ENCODE results near the gene VPS35L. TPM values are rescaled to one million over a fixed set of nuclear protein-coding genes. Genes with fewer than 3 reads are reported as not detected.
"Not testable (repeated sequence)": the region's sequence is repeated elsewhere in the genome, so short reads cannot be mapped to it uniquely, and the experiment has no call there.

The VPS35L gene
- total RNA-seq, 1 experiment from 2014 or later = 20.8 TPM

DNA sequence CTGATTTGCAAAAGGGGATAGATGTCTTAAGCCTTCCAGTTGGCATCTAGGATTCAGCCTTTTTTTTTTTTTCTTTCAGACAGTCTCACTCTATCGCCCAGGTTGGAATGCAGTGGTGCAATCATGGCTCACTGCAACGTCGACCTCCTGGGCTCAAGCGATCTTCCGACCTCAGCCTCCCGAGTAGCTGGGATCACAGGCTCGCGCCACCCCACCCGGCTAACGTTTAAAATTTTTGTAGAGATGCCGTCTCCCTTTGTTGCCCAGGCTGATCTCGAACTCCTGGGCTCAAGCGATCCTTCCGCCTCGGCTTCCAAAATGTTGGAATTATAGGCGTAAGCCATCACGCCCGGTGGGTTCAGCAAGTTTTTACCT, 32.3 kb upstream of the VPS35L start:
- DNase-seq = no peak
- Histone ChIP-seq H3K4me1 (no peaks in the 10 kb centered on the region), H3K27ac (peak overlapping the region; percentile 67; the same call in 1 of the 2 replicates), H3K4me3 (peak overlapping the region; percentile 89), H3K36me3 (peaks cover 4% of the 10 kb centered on the region), H3K27me3 (no peaks in the 10 kb centered on the region), H3K9me3 (replicated peaks) (no peaks in the 10 kb centered on the region)

DNA sequence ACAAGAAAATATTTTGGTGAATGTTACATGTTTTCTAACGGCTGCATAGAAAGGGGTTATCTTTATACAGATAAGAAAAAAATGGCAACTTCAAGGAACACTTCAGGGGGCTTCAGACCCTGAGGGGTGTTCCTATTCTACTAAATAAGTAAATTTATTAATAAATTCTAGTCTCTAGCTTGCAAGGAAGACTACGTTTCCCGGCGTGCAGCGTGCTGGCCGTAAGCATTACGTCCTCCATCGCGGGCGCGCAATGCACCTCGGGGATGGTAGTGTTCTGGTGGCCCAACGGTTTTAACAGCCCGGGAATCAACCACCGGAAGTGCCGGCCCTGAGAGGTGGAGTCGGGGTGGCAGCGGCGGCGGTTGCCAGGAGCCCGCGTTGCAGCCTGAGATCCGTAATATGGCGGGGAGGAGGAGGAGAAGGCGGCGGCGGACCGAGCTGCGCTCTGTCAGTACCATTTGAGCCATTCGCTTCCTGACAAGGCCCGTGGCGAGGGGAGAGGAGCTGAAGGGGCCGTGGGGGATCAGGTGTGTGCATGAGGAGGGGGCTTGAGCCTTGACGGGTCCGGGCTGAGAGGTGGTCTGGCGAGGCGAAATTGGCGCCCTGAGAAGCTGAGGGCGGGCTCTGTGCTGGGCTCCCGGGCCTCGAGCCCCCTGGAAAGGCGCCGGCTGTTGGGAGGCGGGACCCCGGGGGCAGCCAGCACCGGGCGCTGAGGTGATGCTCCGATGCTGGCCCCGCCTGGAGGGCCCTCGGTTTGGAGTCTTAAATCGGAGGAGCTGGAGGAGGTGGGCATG, 31.7 kb upstream of the VPS35L start, which contains the start of gene CCP110:
CCP110 (plus strand) TSS at position 384 of the 797 bp plus-strand sequence. CDS start 3,940 bp downstream, outside the sequence.
- H3K4me1 ChIP-seq = no peaks in the 10 kb centered on the region
- no peaks in the 10 kb centered on the region for H3K27me3 ChIP-seq
- H3K9me3 ChIP-seq (replicated peaks) = no peaks in the 10 kb centered on the region
- peaks cover 8% of the 10 kb centered on the region for H3K36me3 ChIP-seq
- H3K4me3 ChIP-seq = peak within 1 kb of the TSS; percentile 89
- peak; percentile 95 for DNase-seq
- peak within 1 kb of the TSS; percentile 67 for H3K27ac ChIP-seq

DNA sequence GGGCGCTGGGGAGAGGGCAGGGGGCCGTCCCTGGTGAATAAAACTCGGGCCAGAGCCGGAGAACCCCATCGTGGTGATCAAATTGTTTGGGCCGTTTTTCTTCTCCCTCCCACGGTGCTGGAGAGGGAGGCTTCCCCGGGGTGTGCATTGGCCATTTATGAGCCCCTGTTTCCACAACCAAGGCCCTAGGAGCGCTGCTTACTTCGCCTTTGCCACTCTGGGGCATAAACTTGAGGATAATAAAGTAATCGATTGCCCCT, 31.2 kb upstream of the VPS35L start:
- Histone ChIP-seq H3K9me3 (replicated peaks) (no peaks in the 10 kb centered on the region), H3K4me1 (no peaks in the 10 kb centered on the region), H3K27ac (peak overlapping the region; percentile 67), H3K27me3 (no peaks in the 10 kb centered on the region), H3K4me3 (peak overlapping the region; percentile 89), H3K36me3 (peaks cover 11% of the 10 kb centered on the region)
- peak in 1 of 2 experiments; percentile 18 for DNase-seq

GRCh38 chr16:19524616-19525384, 30.7 kb upstream of the VPS35L start:
- Histone ChIP-seq H3K4me1 (no peaks in the 10 kb centered on the region), H3K27me3 (no peaks in the 10 kb centered on the region), H3K27ac (peak overlapping the region; percentile 67), H3K9me3 (replicated peaks) (no peaks in the 10 kb centered on the region), H3K4me3 (peak overlapping the region; percentile 89), H3K36me3 (peaks cover 11% of the 10 kb centered on the region)
- peak; percentile 5 to 20 for DNase-seq

GRCh38 chr16:19525385-19525723, 30.1 kb upstream of the VPS35L start:
- H3K9me3 ChIP-seq (replicated peaks) = no peaks in the 10 kb centered on the region
- no peak overlapping the region; the same call in 1 of the 2 replicates for H3K27ac ChIP-seq
- H3K27me3 ChIP-seq = no peaks in the 10 kb centered on the region

DNA sequence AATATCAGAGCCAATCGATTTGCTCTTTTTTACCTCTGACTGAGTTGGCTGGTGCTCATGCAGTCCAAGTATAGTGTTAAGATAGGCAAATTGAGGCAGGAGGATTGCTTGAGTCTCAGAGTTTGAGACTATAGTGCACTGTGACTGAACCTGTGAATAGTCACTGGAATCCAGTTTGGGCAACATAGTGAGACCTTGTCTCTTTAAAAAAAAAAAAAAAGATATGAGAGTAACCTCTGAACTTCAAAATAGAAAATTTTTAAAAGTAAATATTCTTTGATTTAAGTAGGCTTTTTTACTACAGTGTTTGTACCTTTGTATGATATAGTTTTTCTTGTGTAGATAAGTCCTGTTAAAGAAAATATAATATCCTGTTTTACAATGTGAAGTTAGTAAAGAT, 28.3 kb upstream of the VPS35L start:
- Histone ChIP-seq H3K4me3 (no peak overlapping the region), H3K27ac (no peak overlapping the region), H3K36me3 (peaks cover 17% of the 10 kb centered on the region), H3K9me3 (replicated peaks) (no peaks in the 10 kb centered on the region), H3K27me3 (no peaks in the 10 kb centered on the region), H3K4me1 (no peaks in the 10 kb centered on the region)
- no peak for DNase-seq

More at GRCh38 chr16:19525385-19525723, 30.1 kb upstream of the VPS35L start:
- Histone ChIP-seq H3K36me3 (peaks cover 11% of the 10 kb centered on the region), H3K4me3 (peak overlapping the region; percentile 89), H3K4me1 (no peaks in the 10 kb centered on the region)
- DNase-seq = no peak

GRCh38 chr16:19528666-19529065, 26.8 kb upstream of the VPS35L start:
- Histone ChIP-seq H3K4me1 (no peaks in the 10 kb centered on the region), H3K4me3 (no peak overlapping the region), H3K27me3 (no peaks in the 10 kb centered on the region), H3K36me3 (peaks cover 28% of the 10 kb centered on the region), H3K9me3 (replicated peaks) (no peaks in the 10 kb centered on the region), H3K27ac (no peak overlapping the region)
- DNase-seq = no peak

DNA sequence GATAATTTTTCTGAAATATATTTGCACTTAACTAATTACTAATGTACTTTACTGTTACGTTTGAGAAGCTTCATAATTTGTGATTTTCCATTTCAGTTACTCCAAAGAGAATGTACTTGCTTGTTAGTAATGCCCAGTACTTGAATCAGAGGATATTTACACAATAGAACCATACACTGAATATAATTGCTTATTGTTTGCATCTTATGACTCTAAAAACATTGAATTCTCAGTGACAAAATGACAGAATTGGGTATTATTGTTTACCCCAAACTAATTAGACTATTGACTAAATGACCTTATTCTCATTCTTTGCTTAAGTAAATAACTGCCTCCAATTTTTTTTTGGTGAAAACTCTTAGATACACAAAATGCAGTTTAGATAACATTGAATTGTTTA, 22.9 kb upstream of the VPS35L start:
- Histone ChIP-seq H3K4me1 (no peaks in the 10 kb centered on the region), H3K4me3 (no peak overlapping the region), H3K27me3 (no peaks in the 10 kb centered on the region), H3K36me3 (peaks cover 50% of the 10 kb centered on the region), H3K27ac (no peak overlapping the region), H3K9me3 (replicated peaks) (no peaks in the 10 kb centered on the region)
- no peak for DNase-seq

GRCh38 chr16:19540241-19540970, 15.1 kb upstream of the VPS35L start:
- DNase-seq = no peak
- Histone ChIP-seq H3K4me3 (no peak overlapping the region), H3K4me1 (no peaks in the 10 kb centered on the region), H3K27me3 (no peaks in the 10 kb centered on the region), H3K27ac (no peak overlapping the region), H3K36me3 (peaks cover 63% of the 10 kb centered on the region), H3K9me3 (replicated peaks) (no peaks in the 10 kb centered on the region)

DNA sequence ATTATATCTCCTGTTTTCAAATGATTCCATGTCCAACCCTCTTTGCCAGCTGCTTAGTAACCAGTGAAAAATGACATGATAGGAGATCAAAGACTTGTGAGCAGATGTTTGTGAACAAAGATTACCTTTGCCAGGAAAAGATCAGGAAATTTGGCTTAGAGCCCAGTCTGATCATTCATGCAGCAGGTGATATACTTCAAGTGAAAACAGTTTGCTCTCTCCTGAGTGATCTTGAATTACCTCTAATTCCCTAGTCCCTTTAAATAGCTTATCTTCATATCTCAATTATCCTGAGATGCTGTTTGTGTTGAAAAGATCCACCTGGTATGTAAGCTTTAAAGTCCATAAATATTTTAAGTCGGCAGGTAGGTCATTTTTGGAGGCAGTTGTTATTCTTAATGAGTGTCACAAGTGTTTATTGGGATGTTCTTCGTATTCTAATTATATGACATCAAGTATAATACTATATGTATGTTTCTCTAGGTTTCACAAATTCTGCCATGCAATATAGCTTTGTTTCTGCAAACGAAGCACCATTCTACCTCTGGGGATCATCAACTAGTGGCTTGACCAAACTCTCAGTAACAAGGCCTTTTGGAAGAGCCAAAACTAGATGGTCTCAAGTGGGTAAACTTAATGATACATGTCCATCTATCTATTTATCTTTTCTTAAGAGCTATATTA, 13.2 kb upstream of the VPS35L start:
- H3K4me3 ChIP-seq = no peak overlapping the region
- H3K4me1 ChIP-seq = no peaks in the 10 kb centered on the region
- H3K27ac ChIP-seq = no peak overlapping the region
- peaks cover 65% of the 10 kb centered on the region for H3K36me3 ChIP-seq
- H3K9me3 ChIP-seq (replicated peaks) = no peaks in the 10 kb centered on the region
- no peaks in the 10 kb centered on the region for H3K27me3 ChIP-seq
- DNase-seq = peak in 1 of 2 experiments; percentile 26

- not testable (repeated sequence) for H3K4me3 ChIP-seq; H3K27me3 ChIP-seq; H3K27ac ChIP-seq; H3K4me1 ChIP-seq; DNase-seq; H3K9me3 ChIP-seq (replicated peaks)
- peaks cover 69% of the 10 kb centered on the region for H3K36me3 ChIP-seq
These were observed 12.1 kb upstream of the VPS35L start for GRCh38 chr16:19543278-19543996.

- Histone ChIP-seq H3K27ac (no peak overlapping the region), H3K27me3 (no peaks in the 10 kb centered on the region), H3K4me3 (no peak overlapping the region), H3K36me3 (peaks cover 56% of the 10 kb centered on the region), H3K9me3 (replicated peaks) (no peaks in the 10 kb centered on the region), H3K4me1 (no peaks in the 10 kb centered on the region)
- no peak for DNase-seq
These were observed 7.4 kb upstream of the VPS35L start for GRCh38 chr16:19548144-19548543.

DNA sequence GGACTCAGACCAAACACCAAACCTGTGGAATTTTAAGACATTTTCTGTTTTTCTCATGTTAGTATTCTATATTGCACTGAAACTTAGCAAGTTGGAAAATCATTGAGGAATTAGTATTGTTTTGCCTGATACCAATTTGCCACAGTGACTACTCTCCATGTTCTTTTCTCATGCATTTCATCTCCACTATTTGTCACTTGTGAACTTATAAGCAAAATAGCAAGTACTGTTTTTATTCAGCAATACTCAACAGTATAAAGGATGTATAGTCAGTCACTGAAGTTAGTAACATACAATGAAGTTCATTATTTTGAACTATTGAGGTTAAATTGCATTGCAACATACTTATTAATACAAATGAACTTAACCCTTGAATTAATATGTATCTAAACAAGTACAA, 5.8 kb upstream of the VPS35L start:
- no peak overlapping the region for H3K4me3 ChIP-seq
- H3K4me1 ChIP-seq = no peaks in the 10 kb centered on the region
- H3K27me3 ChIP-seq = no peaks in the 10 kb centered on the region
- H3K27ac ChIP-seq = no peak overlapping the region
- H3K36me3 ChIP-seq = peaks cover 45% of the 10 kb centered on the region
- no peak for DNase-seq
- H3K9me3 ChIP-seq (replicated peaks) = no peaks in the 10 kb centered on the region
